Left lobe of liver (tissue), 2 donors: ENCODE data around the gene PTPN6. TPM values are rescaled to one million over a fixed set of nuclear protein-coding genes. Genes with fewer than 3 reads are reported as not detected.

Experiments
- ATAC-seq: fragments of 200-7000 bp; cut with Tn5 transposase; one replicate; pipeline ENCODE4 v1.9.1; 2020; ENCODE audit warnings: mild to moderate bottlenecking, moderate library complexity
- DNase-seq: peaks from one replicate; pipeline ENCODE4 v3.0.0-alpha.2; 2020; ENCODE audit warnings: low spot score
- total RNA-seq: library from RNA; stranded (reverse); gene quantifications from one replicate; pipeline ENCODE4 v1.2.1, GENCODE V29; 2021
- donor health status: DM: no; HTN: no; CAD: no; lungs with moderate emphysema.
- donor health status: DM: no; HTN: yes; CAD: no.

PTPN6 gene
- total RNA-seq, 1 donor from 2014 or later: 17.8 TPM

- ATAC-seq (no peak), DNase-seq (no peak)
Measured at GRCh38 chr12:6938353-6939190, 12.6 kb upstream of the PTPN6 start.

- no peak for DNase-seq
Measured at GRCh38 chr12:6939191-6939540, 12.0 kb upstream of the PTPN6 start.

GRCh38 chr12:6941267-6941666 is 9.9 kb upstream of the PTPN6 start:
- DNase-seq: no peak
- ATAC-seq: no peak

More at GRCh38 chr12:6939191-6939540, 12.0 kb upstream of the PTPN6 start:
- no peak for ATAC-seq

GRCh38 chr12:6941782-6942181 is 9.4 kb upstream of the PTPN6 start:
- no peak for DNase-seq
- ATAC-seq: no peak

- no peak for ATAC-seq
- no peak for DNase-seq
Measured at GRCh38 chr12:6942331-6942665, 8.9 kb upstream of the PTPN6 start.

GRCh38 chr12:6943389-6943721 is 7.8 kb upstream of the PTPN6 start:
- peak; percentile 42 for ATAC-seq
- DNase-seq: peak; percentile 80

GRCh38 chr12:6943722-6944380 is 7.3 kb upstream of the PTPN6 start, which contains the start of the genes C12orf57 and RNU7-1:
Gene C12orf57 (plus strand): TSS chr12:6944022. CDS start chr12:6944122, 100 bp downstream.
Gene RNU7-1 (plus strand): TSS chr12:6943816.
- ATAC-seq (peak; percentile 45), DNase-seq (peak; percentile 84)

- ATAC-seq: peak; percentile 64
- peak; percentile 89 for DNase-seq
Measured at GRCh38 chr12:6944381-6945186, 6.6 kb upstream of the PTPN6 start.

GRCh38 chr12:6945613-6946012 is 5.5 kb upstream of the PTPN6 start:
- ATAC-seq (no peak), DNase-seq (no peak)

GRCh38 chr12:6946033-6946919 is 4.9 kb upstream of the PTPN6 start:
- peak; percentile 81 for ATAC-seq
- DNase-seq: peak; percentile 97

GRCh38 chr12:6946920-6947374 is 4.2 kb upstream of the PTPN6 start:
- DNase-seq: no peak
- ATAC-seq: no peak

GRCh38 chr12:6947615-6948014 is 3.5 kb upstream of the PTPN6 start:
- DNase-seq: no peak
- no peak for ATAC-seq

GRCh38 chr12:6948873-6949594 is 2.1 kb upstream of the PTPN6 start:
- ATAC-seq: no peak

GRCh38 chr12:6950401-6950801 is 755 bp upstream of the PTPN6 start:
- DNase-seq: no peak

More at GRCh38 chr12:6948873-6949594, 2.1 kb upstream of the PTPN6 start:
- no peak for DNase-seq

GRCh38 chr12:6951551-6952120 is 480 bp downstream of the PTPN6 start:
- DNase-seq: no peak

More at GRCh38 chr12:6950401-6950801, 755 bp upstream of the PTPN6 start:
- no peak for ATAC-seq

GRCh38 chr12:6952121-6952862 is 1.1 kb downstream of the PTPN6 start:
- ATAC-seq (no peak), DNase-seq (no peak)

More at GRCh38 chr12:6951551-6952120, 480 bp downstream of the PTPN6 start:
- ATAC-seq: no peak

GRCh38 chr12:6952863-6953441 is 1.8 kb downstream of the PTPN6 start:
- no peak for DNase-seq
- ATAC-seq: no peak
